K562 (cell line): ENCODE data around the gene ST6GALNAC6. TPM values are rescaled to one million over a fixed set of nuclear protein-coding genes. Genes with fewer than 3 reads are reported as not detected.

Source experiments
- BHLHE40 ChIP-seq: IDR thresholded peaks from 2 replicates; pipeline ENCODE4 v1.6.1; 2011; ENCODE audit warnings: low read length, improper control_type of control experiment
- KLF10 ChIP-seq: fragments of 250-450 bp; sonication (Bioruptor Pico); IDR thresholded peaks from 2 replicates; pipeline ENCODE4 v1.6.1; 2021; ENCODE audit warnings: matching md5 sums
- MAZ ChIP-seq, 2 experiments: fragments of 450-650 bp in 1 of 2; sonication (generic) in 1 of 2; formaldehyde crosslinking; IDR thresholded peaks in 1 of 2; conservative IDR thresholded peaks in 1 of 2; 2 replicates each; pipeline versions ENCODE4 v1.4.0 to v1.5.0; 2020; ENCODE audit warnings: mild to moderate bottlenecking in 1 of 2, missing genetic modification reagents in 1 of 2
- MED1 ChIP-seq: sonication (generic); formaldehyde crosslinking; IDR thresholded peaks from 2 replicates; pipeline ENCODE4 v1.8.1; 2023; ENCODE audit warnings: missing genetic modification reagents, borderline replicate concordance
- MEF2D ChIP-seq: conservative IDR thresholded peaks from 2 replicates; pipeline ENCODE4 v1.6.1; 2016; ENCODE audit warnings: low read depth, missing genetic modification characterization, missing compliant biosample characterization
- RAD51 ChIP-seq: fragments of 450-650 bp; IDR thresholded peaks from 2 replicates; pipeline ENCODE4 v1.7.1; 2016; ENCODE audit warnings: low read depth, mild to moderate bottlenecking, borderline replicate concordance
- RHOXF2B ChIP-seq: fragments of 250-450 bp; sonication (Bioruptor Pico); conservative IDR thresholded peaks from 2 replicates; pipeline ENCODE4 v1.5.1; 2021
- SREBF1 ChIP-seq: fragments of 150-350 bp; IDR thresholded peaks from 2 replicates; pipeline ENCODE4 v1.6.1; 2014; ENCODE audit warnings: antibody characterized with exemption, low read depth, low read length, borderline replicate concordance
- STAG1 ChIP-seq: sonication (generic); formaldehyde crosslinking; IDR thresholded peaks from 2 replicates; pipeline ENCODE4 v1.5.0; 2020; ENCODE audit warnings: missing genetic modification reagents, borderline replicate concordance
- TGIF2 ChIP-seq: sonication (generic); formaldehyde crosslinking; IDR thresholded peaks from 2 replicates; pipeline ENCODE4 v1.8.1; 2022; ENCODE audit warnings: mild to moderate bottlenecking, missing genetic modification reagents, moderate library complexity
- THRB ChIP-seq: fragments of 450-650 bp; formaldehyde crosslinking; conservative IDR thresholded peaks from 2 replicates; pipeline ENCODE4 v1.4.0; 2022; ENCODE audit warnings: mild to moderate bottlenecking, missing genetic modification characterization
- ZFX ChIP-seq: sonication (generic); formaldehyde crosslinking; IDR thresholded peaks from 2 replicates; pipeline ENCODE4 v1.8.0; 2022; ENCODE audit warnings: mild to moderate bottlenecking, missing genetic modification reagents, moderate library complexity
- ZKSCAN3 ChIP-seq: fragments of 250-450 bp; sonication (Bioruptor Pico); IDR thresholded peaks from 2 replicates; pipeline ENCODE4 v1.4.0; 2020
- ZNF174 ChIP-seq: fragments of 250-450 bp; sonication (Bioruptor Pico); IDR thresholded peaks from 2 replicates; pipeline ENCODE4 v1.4.0; 2020; ENCODE audit warnings: mild to moderate bottlenecking
- ZNF24 ChIP-seq: fragments of 450-650 bp; IDR thresholded peaks from 2 replicates; pipeline ENCODE4 v1.6.1; 2016
- ZNF589 ChIP-seq: fragments of 200-800 bp; sonication (Bioruptor generic); IDR thresholded peaks from 2 replicates; pipeline ENCODE4 v1.6.1; 2016; ENCODE audit warnings: low read depth, missing genetic modification characterization, missing compliant biosample characterization
- polyA plus RNA-seq, 8 experiments: library from polyadenylated mRNA; depleted of rRNA in 4 of 8; stranded (reverse) in 5 of 8; unstranded in 3 of 8; fragments of >200 nt; fragmentation: Nextera tagmentation in 2 of 8; fragmentation: Illumina TruSeq in 1 of 8; extraction: Ambion mirVana in 2 of 8; extraction: Trizol in 1 of 8; gene quantifications; 2 replicates each; pipeline versions ENCODE4 v1.2.1 to v1.2.3, GENCODE V29; 2011 to 2014; ENCODE audit warnings: inconsistent platforms in 1 of 8, missing spikeins in 1 of 8
- total RNA-seq, 7 experiments: library from RNA; depleted of rRNA in 6 of 7; stranded (reverse); fragments of >200 nt in 6 of 7; fragmentation: Illumina TruSeq in 2 of 7; extraction: Trizol in 2 of 7; gene quantifications; 2 replicates each; pipeline versions ENCODE4 v1.2.1 to v1.2.3, GENCODE V29; 2011 to 2021; ENCODE audit warnings: low replicate concordance in 1 of 7
- TF ChIP-seq, protein P1 (sequence below): fragments of 250-450 bp; sonication (Bioruptor Pico); IDR thresholded peaks from 2 replicates; pipeline ENCODE4 v1.8.0; 2022; ENCODE audit warnings: inconsistent platforms
- TF ChIP-seq, protein P2 (sequence below): fragments of 250-450 bp; sonication (Bioruptor Pico); IDR thresholded peaks from 2 replicates; pipeline ENCODE4 v1.8.0; 2022; ENCODE audit warnings: inconsistent platforms, mild to moderate bottlenecking, moderate library complexity, borderline replicate concordance
- TF ChIP-seq, protein P3 (sequence below): fragments of 250-450 bp; sonication (Bioruptor Pico); IDR thresholded peaks from 2 replicates; pipeline ENCODE4 v1.5.0; 2020; ENCODE audit warnings: mild to moderate bottlenecking, borderline replicate concordance
- TF ChIP-seq, protein P4 (sequence below): fragments of 450-650 bp; IDR thresholded peaks from one replicate; pipeline ENCODE4 v1.6.1; 2018; ENCODE audit warnings: mild to moderate bottlenecking, moderate library complexity; ENCODE audit not compliant: partially characterized antibody

The ST6GALNAC6 gene
- total and polyA plus RNA-seq, 9 of the 15 experiments (the other 6 are each of a cell fraction or from before 2014, with no cell fraction given): 0.13 to 23.0 (median 14.5) TPM

DNA sequence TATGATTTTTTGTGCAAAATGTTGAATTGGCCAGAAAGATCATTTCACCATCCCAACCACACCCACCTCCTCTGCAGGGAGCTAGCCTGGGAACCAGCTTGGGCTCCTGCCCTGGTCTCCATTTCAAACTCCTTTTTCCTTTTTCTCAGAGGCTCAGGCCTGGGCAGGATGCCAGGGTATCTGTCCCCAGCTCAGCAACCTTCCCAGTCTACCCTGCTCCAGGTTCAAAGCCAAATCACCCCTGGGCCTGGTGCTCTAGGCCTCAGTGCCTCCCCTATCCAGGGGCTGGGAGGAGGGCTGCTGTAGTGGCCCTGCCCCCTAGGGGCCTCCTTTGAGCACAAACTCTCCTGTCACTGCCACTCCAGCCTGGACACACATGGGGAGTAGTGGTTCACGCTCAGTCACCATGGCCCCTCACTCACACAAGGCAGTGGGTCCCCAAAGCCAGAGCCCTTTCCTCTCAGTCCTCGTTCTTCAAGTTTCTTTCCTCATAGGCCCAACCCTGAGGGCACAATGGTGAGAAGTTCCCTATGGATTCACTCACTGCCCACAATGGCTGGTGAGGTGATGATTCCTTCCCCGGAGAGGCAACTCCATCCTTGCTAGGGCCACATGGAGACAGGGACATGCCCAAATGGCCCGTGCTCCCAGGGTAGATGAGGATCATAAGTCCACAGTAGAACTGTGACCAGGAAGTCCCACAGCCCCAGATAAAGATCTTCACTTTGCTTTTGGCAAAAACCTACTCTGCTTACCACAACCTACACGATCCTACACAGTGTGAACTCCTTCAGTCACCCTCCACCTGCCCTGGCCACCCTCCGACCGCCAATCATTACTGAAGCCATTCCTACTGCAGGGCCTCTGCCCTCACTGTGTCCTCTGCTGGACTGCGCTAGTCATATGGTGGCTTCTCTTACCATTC lies 19.0 kb upstream of the ST6GALNAC6 start (continued):
- TF ChIP-seq KLF10 (CRISPR knock-in tag) (no peak), MAZ (CRISPR knock-in tag; conservative IDR thresholded peaks at IDR 0.05 in 1 of 2, IDR thresholded peaks at IDR 0.05 in 1 of 2) (peak; percentile 30 to 41; a peak in 2 of 4 replicates), SREBF1 (no peak), TGIF2 (CRISPR knock-in tag) (no peak), ZNF174 (CRISPR knock-in tag) (no peak), ZNF589 (peak; percentile 1; the same call in 1 of the 2 replicates), RAD51 (no peak), ZNF24 (no peak), RHOXF2B (CRISPR knock-in tag) (no peak), BHLHE40 (peak; percentile 41; the same call in 1 of the 2 replicates), ZFX (peak; percentile 58), THRB (no peak), ZKSCAN3 (peak; percentile 60; the same call in 1 of the 2 replicates), STAG1 (CRISPR knock-in tag) (0 out of 2 replicates have a peak, but pooled peaks have one; percentile 30), MED1 (CRISPR knock-in tag) (no peak), MEF2D (no peak)
- TF ChIP-seq, protein P1, sequence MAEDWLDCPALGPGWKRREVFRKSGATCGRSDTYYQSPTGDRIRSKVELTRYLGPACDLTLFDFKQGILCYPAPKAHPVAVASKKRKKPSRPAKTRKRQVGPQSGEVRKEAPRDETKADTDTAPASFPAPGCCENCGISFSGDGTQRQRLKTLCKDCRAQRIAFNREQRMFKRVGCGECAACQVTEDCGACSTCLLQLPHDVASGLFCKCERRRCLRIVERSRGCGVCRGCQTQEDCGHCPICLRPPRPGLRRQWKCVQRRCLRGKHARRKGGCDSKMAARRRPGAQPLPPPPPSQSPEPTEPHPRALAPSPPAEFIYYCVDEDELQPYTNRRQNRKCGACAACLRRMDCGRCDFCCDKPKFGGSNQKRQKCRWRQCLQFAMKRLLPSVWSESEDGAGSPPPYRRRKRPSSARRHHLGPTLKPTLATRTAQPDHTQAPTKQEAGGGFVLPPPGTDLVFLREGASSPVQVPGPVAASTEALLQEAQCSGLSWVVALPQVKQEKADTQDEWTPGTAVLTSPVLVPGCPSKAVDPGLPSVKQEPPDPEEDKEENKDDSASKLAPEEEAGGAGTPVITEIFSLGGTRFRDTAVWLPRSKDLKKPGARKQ (CRISPR knock-in tag): no peak
- TF ChIP-seq, protein P2, sequence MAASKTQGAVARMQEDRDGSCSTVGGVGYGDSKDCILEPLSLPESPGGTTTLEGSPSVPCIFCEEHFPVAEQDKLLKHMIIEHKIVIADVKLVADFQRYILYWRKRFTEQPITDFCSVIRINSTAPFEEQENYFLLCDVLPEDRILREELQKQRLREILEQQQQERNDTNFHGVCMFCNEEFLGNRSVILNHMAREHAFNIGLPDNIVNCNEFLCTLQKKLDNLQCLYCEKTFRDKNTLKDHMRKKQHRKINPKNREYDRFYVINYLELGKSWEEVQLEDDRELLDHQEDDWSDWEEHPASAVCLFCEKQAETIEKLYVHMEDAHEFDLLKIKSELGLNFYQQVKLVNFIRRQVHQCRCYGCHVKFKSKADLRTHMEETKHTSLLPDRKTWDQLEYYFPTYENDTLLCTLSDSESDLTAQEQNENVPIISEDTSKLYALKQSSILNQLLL (CRISPR knock-in tag): no peak
- TF ChIP-seq, protein P3, sequence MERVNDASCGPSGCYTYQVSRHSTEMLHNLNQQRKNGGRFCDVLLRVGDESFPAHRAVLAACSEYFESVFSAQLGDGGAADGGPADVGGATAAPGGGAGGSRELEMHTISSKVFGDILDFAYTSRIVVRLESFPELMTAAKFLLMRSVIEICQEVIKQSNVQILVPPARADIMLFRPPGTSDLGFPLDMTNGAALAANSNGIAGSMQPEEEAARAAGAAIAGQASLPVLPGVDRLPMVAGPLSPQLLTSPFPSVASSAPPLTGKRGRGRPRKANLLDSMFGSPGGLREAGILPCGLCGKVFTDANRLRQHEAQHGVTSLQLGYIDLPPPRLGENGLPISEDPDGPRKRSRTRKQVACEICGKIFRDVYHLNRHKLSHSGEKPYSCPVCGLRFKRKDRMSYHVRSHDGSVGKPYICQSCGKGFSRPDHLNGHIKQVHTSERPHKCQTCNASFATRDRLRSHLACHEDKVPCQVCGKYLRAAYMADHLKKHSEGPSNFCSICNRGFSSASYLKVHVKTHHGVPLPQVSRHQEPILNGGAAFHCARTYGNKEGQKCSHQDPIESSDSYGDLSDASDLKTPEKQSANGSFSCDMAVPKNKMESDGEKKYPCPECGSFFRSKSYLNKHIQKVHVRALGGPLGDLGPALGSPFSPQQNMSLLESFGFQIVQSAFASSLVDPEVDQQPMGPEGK (CRISPR knock-in tag): no peak
- TF ChIP-seq, protein P4, sequence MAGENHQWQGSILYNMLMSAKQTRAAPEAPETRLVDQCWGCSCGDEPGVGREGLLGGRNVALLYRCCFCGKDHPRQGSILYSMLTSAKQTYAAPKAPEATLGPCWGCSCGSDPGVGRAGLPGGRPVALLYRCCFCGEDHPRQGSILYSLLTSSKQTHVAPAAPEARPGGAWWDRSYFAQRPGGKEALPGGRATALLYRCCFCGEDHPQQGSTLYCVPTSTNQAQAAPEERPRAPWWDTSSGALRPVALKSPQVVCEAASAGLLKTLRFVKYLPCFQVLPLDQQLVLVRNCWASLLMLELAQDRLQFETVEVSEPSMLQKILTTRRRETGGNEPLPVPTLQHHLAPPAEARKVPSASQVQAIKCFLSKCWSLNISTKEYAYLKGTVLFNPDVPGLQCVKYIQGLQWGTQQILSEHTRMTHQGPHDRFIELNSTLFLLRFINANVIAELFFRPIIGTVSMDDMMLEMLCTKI: no peak
